ENCODE data around the gene TFCP2L1.
"Not testable (repeated sequence)": the region's sequence is repeated elsewhere in the genome, so short reads cannot be mapped to it uniquely, and the experiment has no call there.

The TFCP2L1 gene

GRCh38 chr2:121284463-121285449 lies at the start of gene TFCP2L1:
TSS of gene TFCP2L1 (minus strand) at chr2:121285202. CDS start at chr2:121285109, 93 bp downstream.
- DNase-seq = peak; percentile 76

- no peak for DNase-seq
These were observed 49.0 kb upstream of the TFCP2L1 start for GRCh38 chr2:121333834-121334558.

- no peak for DNase-seq
These were observed 48.2 kb upstream of the TFCP2L1 start for GRCh38 chr2:121333231-121333630.

GRCh38 chr2:121331324-121331723 lies 46.3 kb upstream of the TFCP2L1 start:
- DNase-seq = not testable (repeated sequence)

GRCh38 chr2:121330921-121331320 lies 45.9 kb upstream of the TFCP2L1 start:
- DNase-seq = no peak

GRCh38 chr2:121329786-121330185 lies 44.8 kb upstream of the TFCP2L1 start:
- DNase-seq = no peak

- DNase-seq = no peak
These were observed 41.6 kb upstream of the TFCP2L1 start for GRCh38 chr2:121326628-121327027.

- DNase-seq = no peak
These were observed 39.6 kb upstream of the TFCP2L1 start for GRCh38 chr2:121324601-121325000.

GRCh38 chr2:121321476-121321875 lies 36.5 kb upstream of the TFCP2L1 start:
- DNase-seq = no peak

- DNase-seq = no peak
These were observed 34.9 kb upstream of the TFCP2L1 start for GRCh38 chr2:121319941-121320340.

- DNase-seq = no peak
These were observed 32.0 kb upstream of the TFCP2L1 start for GRCh38 chr2:121316986-121317385.

- DNase-seq = not testable (repeated sequence)
These were observed 28.7 kb upstream of the TFCP2L1 start for GRCh38 chr2:121313701-121314100.

- peak; percentile 8 for DNase-seq
These were observed 24.8 kb upstream of the TFCP2L1 start for GRCh38 chr2:121309801-121310200.

- no peak for DNase-seq
These were observed 24.3 kb upstream of the TFCP2L1 start for GRCh38 chr2:121309323-121309722.

- no peak for DNase-seq
These were observed 22.0 kb upstream of the TFCP2L1 start for GRCh38 chr2:121307048-121307447.

GRCh38 chr2:121304941-121305340 lies 19.9 kb upstream of the TFCP2L1 start:
- no peak for DNase-seq

- peak; percentile 71 for DNase-seq
These were observed 18.7 kb upstream of the TFCP2L1 start for GRCh38 chr2:121303531-121304263.

GRCh38 chr2:121301190-121301589 lies 16.2 kb upstream of the TFCP2L1 start:
- not testable (repeated sequence) for DNase-seq

GRCh38 chr2:121298476-121298875 lies 13.5 kb upstream of the TFCP2L1 start:
- no peak for DNase-seq

- DNase-seq = not testable (repeated sequence)
These were observed 12.9 kb upstream of the TFCP2L1 start for GRCh38 chr2:121297866-121298265.

GRCh38 chr2:121297217-121297830 lies 12.3 kb upstream of the TFCP2L1 start:
- DNase-seq = peak; percentile 80

GRCh38 chr2:121295911-121296650 lies 11.1 kb upstream of the TFCP2L1 start:
- DNase-seq = no peak
